GM23338 (cell line): ENCODE results near the gene METRNL. TPM values are rescaled to one million over a fixed set of nuclear protein-coding genes. Genes with fewer than 3 reads are reported as not detected.

Experiments
- ATAC-seq: fragments of 200-7000 bp; cut with Tn5 transposase; 3 replicates; pipeline ENCODE4 v1.9.1; 2020
- DNase-seq: peaks from one replicate; pipeline ENCODE4 v3.0.0-alpha.2; 2015; ENCODE audit warnings: low spot score
- H2AFZ ChIP-seq: fragments of 200-600 bp; sonication (generic); 2 replicates; pipeline ENCODE4 v1.8.0; 2016; ENCODE audit warnings: antibody characterized with exemption, mild to moderate bottlenecking, moderate library complexity
- H3F3A ChIP-seq: fragments of 200-600 bp; sonication (generic); replicated peaks from 2 replicates; pipeline ENCODE4 v1.8.0; 2017; ENCODE audit warnings: antibody characterized with exemption, mixed run types, low read depth
- H3K27ac ChIP-seq: fragments of 200-600 bp; sonication (generic); 2 replicates; pipeline ENCODE4 v1.6.1; 2016; ENCODE audit warnings: low read depth
- H3K27me3 ChIP-seq: fragments of 200-600 bp; sonication (generic); 2 replicates; pipeline ENCODE4 v1.8.0; 2016; ENCODE audit warnings: mild to moderate bottlenecking, mixed run types, moderate library complexity; ENCODE audit not compliant: insufficient read depth
- H3K36me3 ChIP-seq: fragments of 200-600 bp; sonication (generic); 2 replicates; pipeline ENCODE4 v1.8.0; 2016; ENCODE audit warnings: mild to moderate bottlenecking; ENCODE audit not compliant: insufficient read depth
- H3K4me1 ChIP-seq: fragments of 200-600 bp; sonication (generic); 2 replicates; pipeline ENCODE4 v1.8.0; 2016; ENCODE audit warnings: mild to moderate bottlenecking, moderate library complexity; ENCODE audit not compliant: insufficient read depth
- H3K4me2 ChIP-seq: fragments of 200-600 bp; sonication (generic); 2 replicates; pipeline ENCODE4 v1.7.1; 2017; ENCODE audit warnings: mixed run types
- H3K4me3 ChIP-seq: fragments of 200-600 bp; sonication (generic); 2 replicates; pipeline ENCODE4 v1.6.1; 2016; ENCODE audit warnings: mixed run types
- H3K79me2 ChIP-seq: fragments of 200-600 bp; sonication (generic); replicated peaks from 2 replicates; pipeline ENCODE4 v1.8.0; 2017; ENCODE audit warnings: mild to moderate bottlenecking; ENCODE audit not compliant: insufficient read depth
- H3K9me2 ChIP-seq: fragments of 200-600 bp; sonication (generic); 2 replicates; pipeline ENCODE4 v1.8.0; 2017; ENCODE audit not compliant: insufficient read depth
- H4K20me1 ChIP-seq: fragments of 200-600 bp; sonication (generic); replicated peaks from 2 replicates; pipeline ENCODE4 v1.8.0; 2017; ENCODE audit warnings: mild to moderate bottlenecking; ENCODE audit not compliant: insufficient read depth
- H3K27ac Mint-ChIP-seq: 2 replicates; pipeline ENCODE4 v1.8.0; 2020; ENCODE audit warnings: inconsistent platforms, mild to moderate bottlenecking, moderate library complexity, mixed read lengths
- H3K27me3 Mint-ChIP-seq: 3 replicates; pipeline ENCODE4 v1.8.0; 2022; ENCODE audit warnings: low read depth, mild to moderate bottlenecking, moderate library complexity, mixed read lengths, inconsistent platforms; ENCODE audit not compliant: insufficient read depth, poor library complexity
- H3K36me3 Mint-ChIP-seq: 3 replicates; pipeline ENCODE4 v1.8.0; 2021; ENCODE audit warnings: low read depth, mild to moderate bottlenecking, inconsistent platforms, moderate library complexity, mixed read lengths
- H3K4me1 Mint-ChIP-seq: 3 replicates; pipeline ENCODE4 v1.8.0; 2020; ENCODE audit warnings: mild to moderate bottlenecking, inconsistent platforms, mixed read lengths
- H3K4me3 Mint-ChIP-seq: 3 replicates; pipeline ENCODE4 v1.8.0; 2021; ENCODE audit warnings: moderate library complexity, mild to moderate bottlenecking, inconsistent platforms, mixed read lengths
- H3K9me3 Mint-ChIP-seq: 3 replicates; pipeline ENCODE4 v1.8.0; 2020; ENCODE audit warnings: moderate library complexity, mild to moderate bottlenecking, inconsistent platforms, mixed read lengths
- CREB1 ChIP-seq: fragments of 250-450 bp; sonication (Bioruptor Pico); IDR thresholded peaks from 2 replicates; pipeline ENCODE4 v1.5.0; 2020; ENCODE audit warnings: low read depth, mild to moderate bottlenecking, moderate library complexity
- CTCF ChIP-seq, 2 experiments: fragments of 200-600 bp in 1 of 2; sonication (generic) in 1 of 2; conservative IDR thresholded peaks; 2 replicates each; pipeline versions ENCODE4 v1.5.1 to v1.6.1; 2016 to 2017; ENCODE audit warnings: antibody characterized with exemption in 2 of 2, low read depth in 2 of 2, mild to moderate bottlenecking in 2 of 2, moderate library complexity in 1 of 2
- EZH2phosphoT487 ChIP-seq: fragments of 200-600 bp; sonication (generic); IDR thresholded peaks from one replicate; pipeline ENCODE4 v1.8.1; 2018; ENCODE audit warnings: antibody characterized with exemption; ENCODE audit not compliant: unreplicated experiment
- JUNB ChIP-seq: IDR thresholded peaks from one replicate; pipeline ENCODE4 v1.6.1; 2016; ENCODE audit warnings: antibody characterized with exemption; ENCODE audit not compliant: unreplicated experiment
- NANOG ChIP-seq: IDR thresholded peaks from 2 replicates; pipeline ENCODE4 v1.6.1; 2016; ENCODE audit warnings: antibody characterized with exemption, borderline replicate concordance
- REST ChIP-seq: IDR thresholded peaks from one replicate; pipeline ENCODE4 v1.6.1; 2018; ENCODE audit warnings: antibody characterized with exemption; ENCODE audit not compliant: unreplicated experiment
- ZNF114 ChIP-seq: fragments of 250-450 bp; sonication (Bioruptor Pico); IDR thresholded peaks from 2 replicates; pipeline ENCODE4 v1.5.0; 2020; ENCODE audit warnings: mild to moderate bottlenecking, moderate library complexity
- ZNF331 ChIP-seq: fragments of 250-450 bp; sonication (Bioruptor Pico); IDR thresholded peaks from 2 replicates; pipeline ENCODE4 v1.5.0; 2020; ENCODE audit warnings: low read depth, mild to moderate bottlenecking, moderate library complexity
- polyA plus RNA-seq: library from polyadenylated mRNA; unstranded; fragments of >200 nt; fragmentation: Nextera tagmentation; extraction: Ambion mirVana; gene quantifications from 2 replicates; pipeline ENCODE4 v1.2.1, GENCODE V29; 2016
- total RNA-seq: library from RNA; depleted of rRNA; stranded (reverse); fragments of >200 nt; shearing (Covaris generic); gene quantifications from 2 replicates; pipeline ENCODE4 v1.2.3, GENCODE V29; 2014

METRNL gene
- total and polyA plus RNA-seq, 2 experiments from 2014 or later, result 12.2 to 20.2 TPM

GRCh38 chr17:83074486-83075223 lies 4.8 kb upstream of the METRNL start (continued):
- TF ChIP-seq REST, result no peak
- TF ChIP-seq ZNF114 (CRISPR knock-in tag), result no peak
- no peak for TF ChIP-seq ZNF331 (CRISPR knock-in tag)
- no peak for TF ChIP-seq NANOG
- no peak for TF ChIP-seq CREB1

- Mint-ChIP-seq H3K4me1 (peaks cover 3% of the 10 kb centered on the region; the same call in 2 of the 3 replicates), H3K27me3 (peaks cover 18% of the 10 kb centered on the region), H3K36me3 (no peaks in the 10 kb centered on the region), H3K4me3 (no peak overlapping the region), H3K27ac (no peak overlapping the region), H3K9me3 (no peaks in the 10 kb centered on the region)
- Histone ChIP-seq H3K4me3 (no peak overlapping the region), H3K27me3 (peaks cover 27% of the 10 kb centered on the region), H3K4me1 (no peaks in the 10 kb centered on the region; the same call in 1 of the 2 replicates), H3K79me2 (no peaks in the 10 kb centered on the region), H3F3A (no peaks in the 10 kb centered on the region), H3K4me2 (no peak overlapping the region), H3K9me2 (no peaks in the 10 kb centered on the region), H4K20me1 (no peaks in the 10 kb centered on the region), H3K36me3 (no peaks in the 10 kb centered on the region), H2AFZ (no peak overlapping the region), H3K27ac (no peak overlapping the region)
- DNase-seq, result no peak
- ATAC-seq, result no peak
- TF ChIP-seq JUNB (no peak), REST (no peak), ZNF114 (CRISPR knock-in tag) (no peak), EZH2phosphoT487 (no peak), CTCF (conservative IDR thresholded peaks at IDR 0.05; ENCODE audit: low read depth in 2 of 2) (no peak)
These were observed 4.0 kb upstream of the METRNL start for GRCh38 chr17:83075270-83075880.
